Stimulated activated CD8-positive, alpha-beta memory T cell treated with anti-CD3 and anti-CD28 coated beads, Interleukin-4, amount 100 ng/mL, for 4 hours (primary cell): Measurements from ENCODE around the gene PLD5.

Experiments
- DNase-seq, 2 donors: peaks; one replicate each; pipeline ENCODE4 v3.0.0-alpha.2; 2020; ENCODE audit warnings: low read depth in 2 of 2, low spot score in 1 of 2

Gene PLD5

DNA sequence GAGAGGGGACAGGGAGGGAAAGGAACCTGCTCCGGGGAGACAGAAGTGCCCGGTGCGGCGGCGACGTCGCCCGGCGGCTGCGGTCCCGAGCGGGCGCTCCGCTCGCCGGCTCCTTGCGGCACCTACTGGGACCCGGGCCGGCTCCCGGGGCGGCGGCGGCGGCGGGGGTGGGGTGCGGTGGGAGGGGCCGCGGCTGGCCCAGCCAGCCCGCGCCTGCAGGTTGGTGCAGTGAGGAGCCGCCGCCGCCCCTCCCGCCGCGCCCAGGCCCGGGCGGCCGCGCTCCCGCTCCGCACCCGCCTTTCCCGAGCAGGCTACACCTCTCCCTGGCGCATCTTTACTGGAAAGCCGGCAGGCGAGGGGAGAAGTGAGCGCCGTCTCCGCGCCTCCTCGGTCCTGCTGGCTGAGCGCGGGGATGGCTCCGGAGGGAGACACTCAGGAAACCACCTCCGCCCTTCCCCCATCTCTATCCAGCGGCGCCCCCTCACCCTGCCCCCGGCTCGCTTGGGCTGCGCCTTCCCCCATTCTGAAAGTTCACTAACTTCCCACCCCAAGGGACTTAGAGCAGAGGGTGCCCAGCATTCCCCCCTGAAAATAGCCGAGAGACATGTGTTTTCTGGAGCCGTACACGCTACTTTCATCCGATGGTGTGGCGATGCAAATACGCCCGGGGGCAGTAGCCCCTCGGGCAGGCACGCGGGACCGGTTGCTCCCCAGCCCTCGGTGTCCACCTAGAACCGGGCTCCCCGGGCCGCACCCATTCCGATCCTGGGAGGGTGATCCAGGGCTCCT lies at the start of gene PLD5:
TSS of gene PLD5 (minus strand) at position 127 of the 789 bp plus-strand sequence.
- no peak for DNase-seq

DNA sequence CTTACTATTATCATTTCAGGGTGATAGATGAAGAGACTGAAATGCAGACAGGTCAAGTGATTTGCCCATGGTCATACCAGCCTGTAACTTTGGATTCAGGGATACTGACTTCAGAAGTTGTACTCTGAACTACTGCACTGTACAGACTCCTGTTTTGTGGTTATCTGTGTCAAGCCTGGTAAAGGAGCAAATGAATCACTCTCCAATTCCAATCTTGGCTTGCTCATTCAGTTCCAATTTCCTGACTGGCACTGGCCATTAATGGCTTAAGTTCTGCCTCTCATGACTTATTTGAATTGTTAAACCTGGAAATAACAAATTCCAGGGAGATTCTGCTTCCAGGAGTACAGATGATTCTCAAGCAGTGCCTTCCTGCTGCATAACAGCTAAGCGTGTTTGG lies 45.4 kb upstream of the PLD5 start:
- DNase-seq: no peak

DNA sequence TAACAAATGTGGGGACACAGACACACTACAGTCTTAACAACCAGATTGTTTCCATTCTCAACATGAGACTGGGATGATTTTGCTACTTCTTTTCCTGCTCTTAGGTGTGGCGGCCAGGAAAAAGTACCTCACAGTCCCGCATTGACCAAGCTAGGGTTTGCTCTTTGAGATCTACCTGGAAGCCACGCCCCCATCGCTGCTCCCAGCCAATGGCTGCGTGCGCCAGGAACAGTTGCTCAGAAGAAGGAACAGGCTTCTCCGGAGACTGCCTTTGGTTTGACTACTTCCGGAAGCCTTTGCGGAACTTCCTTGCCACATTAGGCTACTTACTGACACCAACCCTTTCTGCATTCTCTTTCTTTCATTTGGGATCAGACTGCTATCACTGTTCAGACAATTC lies 44.2 kb upstream of the PLD5 start:
- no peak for DNase-seq

DNA sequence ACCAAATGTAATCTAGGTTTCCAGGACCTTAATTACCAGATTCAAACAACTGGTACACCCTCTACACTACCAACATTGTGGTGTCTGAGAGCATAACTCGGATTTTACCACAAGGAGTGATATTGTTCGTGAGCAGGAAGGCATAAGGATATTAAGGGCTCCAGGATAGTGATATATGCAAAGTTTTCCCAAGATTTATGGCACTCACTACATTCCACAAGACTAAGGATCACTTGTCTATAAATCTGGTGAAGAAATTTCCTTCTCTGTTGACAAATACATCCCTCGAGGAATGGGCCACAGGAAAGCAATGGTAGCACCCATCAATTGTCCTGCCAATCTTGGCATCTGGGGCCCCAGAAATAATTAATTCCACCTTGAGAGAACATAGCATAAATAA lies 43.1 kb upstream of the PLD5 start:
- no peak for DNase-seq

DNA sequence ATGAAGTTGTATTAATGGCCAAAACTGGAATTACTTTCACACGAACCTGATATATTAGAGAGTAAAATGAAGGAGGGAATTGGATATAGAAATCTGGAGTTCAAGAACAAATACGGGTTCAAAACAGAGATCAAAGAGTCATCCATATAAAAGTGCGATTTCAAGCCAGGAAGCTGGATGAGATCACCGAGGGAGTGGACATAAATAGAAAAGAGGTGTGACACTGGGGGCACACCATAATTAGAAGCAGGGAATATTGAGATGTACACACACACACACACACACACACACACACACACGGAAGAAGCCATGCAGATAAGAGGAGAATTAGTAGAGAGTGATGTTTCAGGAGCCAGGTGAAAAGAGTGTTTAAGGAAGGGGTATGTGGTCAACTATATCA lies 32.3 kb upstream of the PLD5 start:
- DNase-seq: no peak

DNA sequence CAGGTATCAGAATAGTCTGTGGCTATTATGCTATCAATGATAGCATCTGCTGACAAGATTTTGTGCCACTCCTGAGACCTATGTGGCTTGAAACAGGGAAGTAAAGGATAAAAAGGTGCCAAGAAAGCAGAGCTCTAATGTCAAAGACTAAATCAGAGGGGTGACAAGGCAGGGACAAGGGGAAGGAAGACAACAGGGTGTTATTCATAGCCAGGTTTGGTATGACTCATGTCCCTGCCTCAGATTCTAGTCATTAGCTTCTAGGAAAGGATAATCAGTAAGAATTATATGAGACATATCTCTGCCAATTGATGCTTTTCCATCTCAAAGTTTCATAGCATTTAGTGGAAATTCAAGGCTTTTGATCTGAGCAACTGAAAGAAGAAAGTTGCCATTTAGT lies 31.8 kb upstream of the PLD5 start:
- DNase-seq: no peak

DNA sequence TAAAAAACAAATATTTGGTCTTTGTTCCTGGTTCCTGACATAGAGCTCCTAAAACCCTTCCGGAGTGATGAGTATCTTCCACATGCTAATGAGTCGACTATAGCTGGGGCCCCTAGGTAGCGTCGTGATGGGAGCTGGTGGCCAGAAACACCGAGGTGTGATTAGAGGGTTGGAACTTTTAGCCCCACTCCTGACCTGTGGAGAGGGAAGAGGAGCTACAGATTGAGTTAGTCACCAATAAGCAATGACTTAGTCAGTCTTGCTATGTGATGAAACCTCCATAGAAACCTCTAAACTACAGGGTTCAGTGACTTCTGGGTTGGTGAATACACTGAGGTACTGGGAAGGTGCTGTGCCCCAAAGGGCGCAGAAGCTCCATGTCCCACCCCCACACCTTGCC lies 30.1 kb upstream of the PLD5 start:
- no peak for DNase-seq

DNA sequence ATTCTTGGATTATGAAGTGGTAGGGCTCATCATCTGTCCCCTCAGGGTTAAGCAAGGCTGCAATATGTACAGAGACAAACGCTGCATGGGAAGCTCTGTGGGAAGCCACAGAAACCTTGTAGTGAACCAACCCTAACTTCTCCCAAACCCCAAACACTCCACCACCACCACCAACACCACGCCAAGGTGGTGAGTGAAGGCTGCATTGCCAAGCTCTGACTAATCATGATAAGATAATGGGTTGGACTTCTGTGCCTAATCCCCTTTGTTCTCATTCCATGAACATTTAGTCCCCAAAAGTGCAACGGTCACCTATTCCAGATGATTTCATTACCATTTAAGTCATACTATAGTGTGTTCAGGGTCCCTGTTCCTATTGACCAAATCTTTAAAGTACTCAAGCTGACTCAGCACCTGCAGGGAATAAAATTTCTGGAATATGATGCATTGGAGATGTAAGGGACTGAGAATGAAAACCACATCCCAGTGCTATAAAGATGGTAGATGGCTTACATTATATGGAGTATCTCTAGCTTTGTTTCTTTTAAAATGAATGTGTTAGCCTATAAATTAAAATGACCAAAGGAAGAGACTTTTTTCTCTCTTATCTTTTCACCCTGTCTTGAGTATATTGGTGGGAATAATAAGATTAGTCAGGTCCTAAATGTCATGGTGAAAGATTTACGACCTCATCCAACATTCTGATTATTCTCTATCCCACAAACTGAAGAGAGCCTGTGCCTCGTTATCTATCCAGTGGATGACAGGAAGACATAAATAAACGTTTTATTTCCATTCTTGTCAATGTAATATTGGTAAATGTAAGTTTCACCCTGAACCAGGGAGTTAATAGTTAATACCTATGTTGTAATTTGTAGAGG lies 22.6 kb upstream of the PLD5 start:
- no peak for DNase-seq

DNA sequence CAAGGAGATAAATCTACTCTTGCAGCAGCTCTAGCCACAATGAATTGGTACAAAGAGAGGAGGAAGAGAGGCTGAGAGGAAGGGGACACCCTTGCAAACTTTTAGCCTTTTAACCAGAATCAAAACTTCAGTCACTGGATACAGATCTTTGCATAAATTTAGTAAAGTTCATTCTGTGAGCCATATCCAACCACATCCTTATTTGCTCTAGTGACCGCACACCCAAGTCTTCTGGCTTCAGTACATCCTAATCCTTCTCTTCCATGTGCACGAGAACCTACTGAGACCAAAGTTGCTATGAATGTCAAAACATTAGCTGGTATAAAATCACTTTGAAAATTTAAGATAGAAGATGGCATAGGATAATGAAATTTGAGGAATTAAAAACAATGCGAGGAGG lies 21.9 kb upstream of the PLD5 start:
- DNase-seq: no peak

DNA sequence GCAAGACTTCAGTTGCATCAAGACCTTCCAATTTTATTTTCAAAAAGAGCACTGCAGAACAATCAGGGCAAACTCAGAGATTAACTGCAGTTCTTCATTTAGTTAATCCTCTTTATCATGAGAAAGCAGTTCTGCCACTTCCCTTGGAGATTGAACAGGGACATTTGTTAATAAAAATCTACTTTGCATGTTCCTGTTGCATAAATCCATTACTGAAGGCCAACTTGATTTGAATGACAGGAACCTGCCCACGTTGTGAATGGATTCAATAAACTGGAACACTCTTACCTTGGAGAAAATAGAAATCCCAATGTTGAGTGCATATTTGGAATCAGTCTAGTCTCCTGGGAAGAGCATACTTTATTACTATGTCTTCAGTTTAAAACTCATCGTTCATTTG lies 19.6 kb upstream of the PLD5 start:
- DNase-seq: no peak

DNA sequence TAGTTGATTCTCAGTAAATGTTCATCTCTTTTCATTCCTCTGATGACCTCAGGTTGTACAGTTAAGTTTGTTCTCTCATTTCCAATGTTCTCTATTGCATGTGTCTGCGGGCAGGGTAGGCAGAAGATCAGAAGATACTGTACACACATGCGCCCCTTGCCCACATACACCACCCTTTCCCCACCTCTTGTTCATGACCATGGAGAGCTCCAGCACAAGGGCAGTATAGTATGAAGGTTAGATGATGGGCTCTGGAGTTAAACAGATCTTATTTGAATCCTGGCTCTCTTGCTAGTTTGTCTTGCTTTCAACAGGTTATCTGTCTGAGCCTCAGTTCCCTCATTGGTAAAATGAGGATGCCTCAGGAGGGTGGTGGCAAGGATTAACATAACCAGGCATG lies 17.8 kb upstream of the PLD5 start:
- DNase-seq: no peak

DNA sequence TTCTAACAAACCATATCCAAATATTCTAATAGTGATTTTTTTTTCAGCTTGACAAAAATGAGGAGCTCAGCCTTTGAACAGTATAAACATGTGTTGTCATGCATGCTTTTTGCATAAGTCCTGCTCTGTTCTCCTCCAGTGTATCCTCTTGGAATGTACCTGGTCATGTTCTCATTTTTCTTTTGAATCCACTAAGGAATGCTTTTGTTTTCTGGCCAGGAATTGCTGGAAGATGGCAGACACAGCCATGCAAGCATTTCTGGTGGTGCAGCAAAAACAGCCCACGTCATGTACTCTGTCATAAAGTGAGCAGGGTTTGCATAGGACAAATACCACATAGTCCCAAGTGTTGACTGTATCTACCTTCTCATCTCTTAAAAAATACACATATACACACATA lies 11.5 kb upstream of the PLD5 start:
- no peak for DNase-seq

DNA sequence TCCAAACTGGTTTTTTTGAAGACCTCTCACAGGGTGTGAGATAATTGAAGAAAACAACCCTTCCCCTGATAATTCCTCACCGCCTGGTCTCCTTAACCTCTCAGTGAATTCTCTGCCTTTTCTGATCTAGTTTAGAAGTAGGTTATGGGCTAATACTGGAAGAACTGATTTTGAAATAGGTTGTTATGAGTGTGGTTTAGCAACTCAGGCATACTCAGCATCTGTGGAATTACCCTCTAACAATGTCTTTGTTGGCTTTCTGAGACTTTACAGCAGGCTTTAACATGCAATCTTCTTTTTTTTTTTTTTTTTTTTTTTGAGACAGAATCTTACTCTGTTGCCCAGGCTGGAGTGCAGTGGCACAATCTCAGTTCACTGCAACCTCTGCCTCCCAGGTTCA lies 10.3 kb upstream of the PLD5 start:
- no peak for DNase-seq

DNA sequence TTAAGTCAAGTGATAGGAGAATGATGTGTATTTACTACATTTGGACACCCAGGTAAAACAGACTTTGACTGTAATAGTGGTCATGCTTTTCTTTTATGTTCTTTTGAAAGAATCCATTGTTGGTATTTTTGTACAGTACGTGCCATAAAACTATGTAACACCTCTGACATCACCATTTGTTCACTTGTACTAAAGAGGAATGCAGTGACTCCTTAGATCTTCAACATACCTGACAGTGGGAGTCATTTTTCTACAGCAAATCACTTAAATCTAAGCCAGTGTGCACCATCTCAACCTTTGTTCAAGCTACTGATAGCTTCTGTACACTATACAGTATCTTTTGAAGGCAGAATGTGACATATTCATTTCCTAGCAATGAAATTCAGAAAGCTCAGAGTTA lies 6.3 kb upstream of the PLD5 start:
- no peak for DNase-seq

DNA sequence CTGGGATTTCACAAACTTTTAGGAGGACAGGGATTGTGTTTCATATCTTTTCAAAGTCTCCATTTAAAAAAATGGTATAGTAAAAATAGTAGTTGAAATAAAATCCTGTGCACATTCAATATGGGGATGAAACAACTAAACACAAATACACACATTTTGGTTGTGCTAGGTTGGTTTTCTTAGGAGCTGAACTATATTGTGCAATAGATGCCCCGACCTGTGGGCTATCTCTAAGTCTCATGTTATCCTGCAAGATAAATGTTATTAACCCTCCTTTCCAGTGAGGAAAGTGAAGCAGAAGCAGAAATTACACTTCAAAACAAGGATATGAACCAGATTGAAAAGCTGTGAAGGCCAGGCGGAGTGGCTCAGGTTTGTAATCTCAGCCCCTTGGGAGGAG lies 1.3 kb upstream of the PLD5 start:
- DNase-seq: no peak

DNA sequence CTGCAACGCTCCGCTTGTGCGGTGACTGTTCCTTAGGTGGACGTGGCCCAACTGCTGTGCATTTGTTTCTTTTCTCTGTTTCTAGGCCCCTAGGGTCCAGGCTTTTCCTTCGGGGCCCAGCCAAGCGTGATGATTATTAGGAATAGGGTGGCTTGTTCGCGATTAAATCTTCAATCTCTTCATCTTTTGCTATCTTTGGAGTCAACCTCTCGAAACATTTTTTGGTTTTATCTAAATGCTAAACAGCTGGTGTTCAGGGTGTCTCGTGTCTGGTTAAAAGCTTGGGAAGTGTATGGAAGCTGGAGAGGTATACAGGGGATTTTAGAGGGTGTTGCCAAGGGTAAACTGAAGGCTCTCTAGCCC lies 844 bp upstream of the PLD5 start:
- no peak for DNase-seq

DNA sequence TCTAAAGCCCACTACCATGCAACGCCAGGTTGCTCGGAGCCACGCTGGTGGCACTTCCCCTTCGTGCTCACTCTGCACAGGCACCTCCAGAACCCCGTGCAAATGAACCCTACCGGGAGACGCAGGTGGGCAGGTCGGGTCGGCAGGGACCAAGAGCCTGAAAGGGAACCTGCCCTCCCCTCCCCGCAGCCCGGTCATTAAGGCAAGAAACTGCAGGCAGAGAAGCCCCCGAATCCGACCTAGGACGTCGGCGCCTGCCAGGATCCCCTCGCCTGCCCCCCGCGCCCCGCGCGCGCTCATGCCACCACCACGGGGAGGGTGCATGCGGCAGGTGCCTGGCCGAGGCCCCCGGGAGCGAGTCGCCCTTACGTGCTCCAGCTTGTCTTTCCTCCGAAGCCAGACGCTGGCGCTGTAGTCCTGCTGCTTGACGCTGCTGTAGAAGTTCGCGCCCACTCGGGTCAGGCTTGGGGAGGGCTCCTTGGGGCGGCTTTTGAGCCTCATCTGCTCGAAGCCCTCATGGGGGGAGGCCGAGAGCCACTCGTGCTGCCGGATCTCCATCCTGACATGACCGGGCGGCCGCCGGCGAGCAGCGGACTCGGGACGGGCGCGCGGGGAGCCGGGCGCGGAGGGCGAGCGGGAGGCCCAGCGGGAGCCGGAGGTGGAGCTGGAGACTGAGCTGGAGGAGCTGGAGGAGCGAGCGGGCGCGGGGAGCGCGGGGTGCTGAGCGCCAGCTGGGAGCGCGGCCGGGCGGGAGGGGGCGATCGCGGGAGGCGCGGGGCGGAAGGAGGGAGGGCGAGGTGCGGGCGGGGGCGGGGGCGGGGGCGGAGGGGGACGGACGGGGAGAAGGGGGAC lies 552 bp downstream of the PLD5 start:
- DNase-seq: no peak

DNA sequence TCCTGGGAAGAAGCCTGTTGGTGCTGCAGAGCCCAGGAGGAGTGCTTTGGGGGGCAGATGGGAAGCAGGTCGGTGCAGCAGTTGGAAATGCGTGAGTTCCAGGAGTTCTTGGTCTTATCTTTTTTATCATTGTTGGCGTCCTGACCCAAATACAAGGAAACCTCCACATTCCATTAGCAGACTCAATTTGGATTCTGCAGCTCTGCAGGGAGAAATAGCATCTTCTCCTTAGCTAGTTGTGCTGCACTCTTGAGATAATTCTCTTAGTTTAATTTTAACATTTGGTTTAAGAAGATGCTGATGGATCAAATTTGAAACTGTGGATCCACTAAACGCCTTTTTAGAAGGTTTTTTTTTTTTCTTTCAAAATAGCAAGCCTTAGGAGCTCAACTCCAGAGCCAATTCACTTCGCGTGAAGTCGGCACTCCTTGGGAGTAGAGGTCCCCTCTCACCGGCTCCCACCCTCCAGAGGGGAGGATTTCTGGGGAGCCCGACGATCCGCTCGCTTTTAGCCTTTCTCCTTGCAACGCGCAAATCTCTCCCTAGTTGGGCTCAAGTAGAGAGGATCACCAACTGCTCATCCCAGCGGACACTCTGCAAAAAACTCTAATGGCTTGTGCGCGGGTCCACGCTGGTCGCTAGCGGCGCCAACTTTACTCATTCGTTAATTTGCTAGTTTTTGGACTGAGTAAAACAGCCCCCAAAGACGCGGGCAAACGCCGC lies 1.3 kb downstream of the PLD5 start:
- DNase-seq: no peak

DNA sequence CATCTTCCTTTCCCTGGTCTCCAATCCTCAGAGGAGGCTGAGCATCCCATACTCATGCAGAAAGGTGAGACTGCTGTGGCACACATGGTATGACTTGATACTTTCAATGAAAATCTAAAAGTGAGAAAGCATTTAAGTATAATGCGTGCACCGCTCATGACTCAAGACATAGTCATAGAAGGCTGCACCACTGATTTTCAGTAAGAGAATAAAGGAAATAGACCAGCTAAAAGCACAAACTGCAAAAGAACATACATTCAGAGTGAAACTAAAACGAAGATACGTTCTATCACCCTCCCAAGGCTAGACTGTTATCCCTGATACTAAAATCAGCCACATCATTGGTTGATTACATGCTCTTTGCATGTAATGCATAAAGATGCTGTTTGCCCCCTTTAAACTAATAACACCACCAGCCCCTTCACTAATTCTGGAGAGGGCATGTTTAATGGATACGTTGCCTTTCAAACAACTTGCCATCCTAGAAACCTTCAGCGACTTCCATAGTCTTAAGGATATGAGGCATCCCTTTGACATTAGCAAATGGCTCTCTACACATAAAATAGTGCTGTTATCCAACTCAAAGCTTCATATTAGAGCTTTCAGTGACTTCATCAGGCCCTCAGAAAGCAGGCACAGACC lies 2.1 kb downstream of the PLD5 start:
- DNase-seq: no peak

DNA sequence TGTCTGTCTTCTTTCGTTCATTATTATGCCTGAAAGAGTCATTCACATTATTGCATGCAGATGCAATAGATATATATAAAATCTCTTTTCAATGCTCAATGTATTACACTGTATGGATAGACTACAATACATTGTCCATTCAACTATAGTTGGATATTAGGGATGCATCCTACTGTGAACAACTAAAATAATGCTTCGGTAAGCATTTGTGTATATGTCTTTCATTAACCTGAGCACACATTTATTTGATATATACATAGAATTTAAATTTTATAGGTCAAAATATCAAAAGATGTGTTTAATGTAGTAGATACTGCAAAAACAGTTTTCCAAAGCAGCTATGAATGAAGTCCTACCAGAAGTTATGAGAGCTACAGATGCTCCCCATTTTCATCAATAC lies 8.9 kb downstream of the PLD5 start:
- DNase-seq: no peak

DNA sequence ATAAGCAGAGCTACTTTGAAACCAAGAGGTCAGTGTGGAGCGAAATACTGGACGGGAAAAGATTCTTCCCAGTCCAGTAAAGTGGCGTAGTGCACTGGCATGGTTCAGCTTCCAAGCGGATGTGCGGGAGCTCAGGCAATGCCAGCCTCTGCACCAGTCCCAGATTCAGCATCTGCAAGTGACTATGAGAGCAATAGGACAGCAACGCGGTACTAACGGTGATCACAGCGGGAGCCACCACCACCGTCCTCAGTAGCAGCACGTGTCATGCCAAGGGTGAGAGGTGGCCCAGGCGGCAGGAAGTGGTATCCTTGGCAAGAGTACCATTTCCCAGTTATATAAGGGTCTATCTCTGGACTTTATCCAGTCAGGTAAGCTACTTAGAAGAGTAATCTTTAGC lies 17.8 kb downstream of the PLD5 start:
- DNase-seq: no peak
